HG03575 (cell line): ENCODE data around the gene ZNF277.
"Not testable (repeated sequence)": the region's sequence is repeated elsewhere in the genome, so short reads cannot be mapped to it uniquely, and the experiment has no call there.

Experiments
- ATAC-seq: cut with Tn5 transposase; IDR thresholded peaks from one replicate; pipeline ENCODE4 v1.9.1; 2021; ENCODE audit not compliant: unreplicated experiment, insufficient number of reproducible peaks, low FRiP score; ENCODE audit errors: extremely low read depth

Gene ZNF277

DNA sequence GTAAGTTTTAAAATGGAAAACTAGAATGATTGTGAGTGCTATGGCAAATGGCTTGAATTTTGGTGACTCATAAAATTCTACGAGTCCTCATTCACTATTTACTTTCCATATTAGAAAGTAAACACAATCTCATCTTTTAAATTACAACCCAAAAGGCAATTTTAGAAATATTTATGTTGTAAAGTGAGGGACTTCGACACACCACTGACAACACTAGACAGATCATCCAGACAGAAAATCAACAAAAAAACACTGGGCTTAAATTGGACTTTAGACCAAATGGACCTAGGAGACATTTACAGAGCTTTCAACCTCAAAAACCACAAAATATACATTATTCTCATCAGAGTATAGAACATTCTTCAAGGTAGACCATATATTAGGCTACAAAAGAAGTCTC lies 30.1 kb downstream of the ZNF277 start:
- ATAC-seq: no peak

DNA sequence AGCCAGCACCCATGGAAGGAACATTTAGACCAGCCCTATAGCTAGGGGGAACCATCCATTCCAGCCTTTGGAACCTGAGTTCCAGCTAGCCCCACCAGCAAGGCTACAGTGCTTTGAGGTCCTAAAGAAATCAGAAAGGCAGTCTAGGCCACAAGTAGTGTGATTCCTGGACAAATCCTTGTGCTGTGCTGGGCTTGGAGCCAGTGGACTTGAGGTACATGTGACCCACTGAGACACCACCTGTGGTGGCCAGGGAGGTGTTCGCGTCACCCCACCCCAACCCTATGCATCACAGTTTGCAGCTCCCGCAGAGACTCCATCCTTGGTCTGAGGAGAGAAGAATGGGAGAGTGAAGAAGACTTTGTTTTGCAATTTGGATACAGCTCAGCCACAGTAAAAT lies 31.8 kb downstream of the ZNF277 start:
- no peak for ATAC-seq

- no peak for ATAC-seq
Observed at GRCh38 chr7:112238852-112239610, 32.5 kb downstream of the ZNF277 start.

DNA sequence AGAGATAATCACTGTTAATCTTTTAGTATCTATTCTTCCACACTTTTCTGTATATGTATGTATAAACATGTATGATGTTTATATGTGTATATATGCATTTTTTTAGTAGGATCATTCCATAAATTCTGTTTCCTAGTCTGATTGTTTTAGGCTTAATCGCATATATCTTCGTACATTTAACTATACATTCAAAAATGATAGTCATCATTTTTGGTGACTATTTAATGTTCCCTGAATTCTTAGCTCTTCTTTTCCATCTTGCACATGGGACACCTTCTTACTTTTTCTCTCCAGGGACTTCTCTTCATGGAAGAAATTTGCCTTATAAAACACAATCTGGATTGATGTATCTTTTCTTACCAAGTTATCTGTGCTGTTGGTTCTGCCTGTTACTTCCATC lies 42.1 kb downstream of the ZNF277 start:
- no peak for ATAC-seq

GRCh38 chr7:112249967-112250366 lies 43.5 kb downstream of the ZNF277 start:
- not testable (repeated sequence) for ATAC-seq

DNA sequence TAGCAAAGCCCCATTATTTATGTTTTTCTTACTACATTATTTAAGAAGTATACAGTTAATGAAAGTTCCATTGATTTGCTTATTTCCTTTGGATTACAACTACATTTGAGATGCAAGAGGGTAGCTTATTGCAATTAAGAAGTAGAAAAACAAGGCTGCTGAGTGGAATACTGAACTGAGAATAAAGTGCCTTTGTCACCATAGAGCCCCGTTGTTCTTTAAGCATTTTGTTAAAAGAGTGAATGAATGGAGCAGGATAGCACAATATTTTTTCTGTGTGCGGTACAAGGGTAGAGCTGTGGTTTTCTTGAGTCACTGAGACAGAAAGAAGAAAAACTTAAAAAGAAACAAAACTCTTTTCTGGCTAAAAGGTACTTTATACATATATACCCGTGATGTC lies 45.6 kb downstream of the ZNF277 start:
- ATAC-seq: no peak

DNA sequence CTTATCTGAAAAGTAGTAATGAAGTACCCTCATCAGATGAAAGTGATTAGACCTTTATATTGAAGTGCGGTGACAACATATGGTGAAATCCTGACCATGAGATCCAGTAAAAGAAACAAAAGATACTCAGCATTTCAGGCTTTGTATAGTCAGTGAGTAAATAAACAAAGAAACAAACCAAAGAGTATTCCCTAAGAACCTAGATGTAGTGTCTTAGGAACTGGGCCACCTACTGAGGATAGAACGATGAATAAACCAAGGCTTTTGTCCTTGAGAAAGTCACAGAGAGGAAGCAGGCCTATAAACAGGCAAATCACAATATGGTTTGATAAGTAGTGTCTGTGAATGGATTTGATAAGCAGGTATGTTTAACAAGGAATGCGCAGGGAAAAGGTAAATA lies 46.2 kb downstream of the ZNF277 start:
- no peak for ATAC-seq

- ATAC-seq: no peak
Observed at GRCh38 chr7:112254156-112254555, 47.7 kb downstream of the ZNF277 start.

DNA sequence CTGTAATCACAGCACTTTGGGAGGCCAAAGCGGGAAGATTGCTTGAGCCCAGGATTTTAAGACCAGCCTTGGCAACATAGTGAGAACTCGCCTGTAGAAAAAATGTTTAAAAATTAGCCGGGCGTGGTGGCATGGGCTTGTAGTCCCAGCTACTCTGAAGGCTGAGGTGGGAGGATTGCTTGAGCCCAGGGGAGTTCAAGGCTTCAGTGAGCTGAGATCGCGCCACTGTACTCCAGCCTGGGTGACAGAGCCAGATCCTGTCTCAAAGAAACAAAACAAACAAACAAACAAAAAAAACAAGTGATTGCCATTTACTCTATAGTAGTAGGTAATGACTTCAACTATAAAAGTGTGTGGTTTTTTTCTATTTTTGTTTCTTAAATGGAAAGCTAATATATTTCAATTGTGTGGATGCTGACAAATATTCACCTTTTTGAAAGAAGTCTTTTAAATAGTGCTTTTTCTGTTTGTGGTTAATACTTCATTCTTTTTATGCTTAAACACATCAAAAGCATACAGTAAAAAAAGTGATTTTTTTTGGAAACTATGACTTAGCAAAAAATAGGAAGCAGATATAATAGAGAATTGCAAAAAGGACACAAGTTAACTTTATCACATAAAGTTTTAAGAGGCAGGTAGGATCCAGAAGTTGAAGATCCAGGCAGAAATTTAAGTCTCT lies 48.4 kb downstream of the ZNF277 start:
- no peak for ATAC-seq

GRCh38 chr7:112255388-112255720 lies 48.9 kb downstream of the ZNF277 start:
- no peak for ATAC-seq

DNA sequence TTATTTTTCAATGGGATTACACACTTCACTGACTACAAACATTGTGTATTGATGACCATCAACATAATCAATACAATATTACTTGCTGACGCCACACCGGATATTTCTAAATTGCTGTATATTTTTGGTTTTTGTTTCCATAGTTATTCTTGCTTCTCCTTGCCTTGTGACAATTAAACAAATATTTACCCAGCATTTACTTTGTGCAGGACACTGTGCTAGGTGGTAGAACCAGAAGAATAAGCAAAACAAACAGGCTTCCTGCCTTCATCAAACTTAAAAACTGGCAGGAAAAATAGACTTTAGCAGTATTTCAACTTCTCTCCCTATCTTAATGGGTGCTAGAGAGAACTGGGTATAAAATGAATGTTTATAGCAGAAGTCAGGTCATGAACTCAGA lies 50.6 kb downstream of the ZNF277 start:
- no peak for ATAC-seq

GRCh38 chr7:112260911-112261310 lies 54.4 kb downstream of the ZNF277 start:
- ATAC-seq: no peak

DNA sequence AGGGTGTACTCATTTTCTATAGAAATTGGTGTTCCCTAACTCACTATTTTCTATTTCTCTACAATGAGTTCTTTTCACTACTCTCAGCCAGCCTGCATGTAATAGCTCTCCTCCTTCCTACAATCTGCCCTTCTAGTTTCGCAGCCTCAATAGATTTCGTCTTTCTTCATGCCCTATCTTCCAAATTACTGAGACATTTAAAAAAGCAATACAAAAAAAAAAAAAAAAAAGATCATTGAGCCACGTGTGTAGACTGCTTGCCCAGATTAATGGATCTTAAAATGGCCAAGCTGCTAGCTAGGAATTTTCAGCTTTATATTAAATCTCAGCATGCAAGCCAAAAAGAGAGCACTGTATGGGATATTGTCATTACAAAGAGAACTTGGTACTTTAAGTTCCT lies 55.5 kb downstream of the ZNF277 start:
- ATAC-seq: no peak

- ATAC-seq: no peak
Observed at GRCh38 chr7:112262855-112263487, 56.5 kb downstream of the ZNF277 start.

- no peak for ATAC-seq
Observed at GRCh38 chr7:112263519-112263918, 57.0 kb downstream of the ZNF277 start.

- no peak for ATAC-seq
Observed at GRCh38 chr7:112266141-112266540, 59.6 kb downstream of the ZNF277 start.

GRCh38 chr7:112266595-112267270 lies 60.2 kb downstream of the ZNF277 start:
- no peak for ATAC-seq

GRCh38 chr7:112267944-112268691 lies 61.6 kb downstream of the ZNF277 start:
- ATAC-seq: no peak

GRCh38 chr7:112271162-112271561 lies 64.7 kb downstream of the ZNF277 start:
- no peak for ATAC-seq
